Retinal pigment epithelial cell (primary cell): ENCODE data around the gene MEGF6.
"Not testable (repeated sequence)": the region's sequence is repeated elsewhere in the genome, so short reads cannot be mapped to it uniquely, and the experiment has no call there.

Source experiments
- DNase-seq: peaks from one replicate; pipeline ENCODE4 v3.0.0-alpha.2; 2010; ENCODE audit warnings: low read depth
- H3K4me3 ChIP-seq: 2 replicates; pipeline ENCODE4 v1.5.1; 2011; ENCODE audit warnings: mild to moderate bottlenecking, low read length, control low read depth, moderate library complexity
- CTCF ChIP-seq: conservative IDR thresholded peaks from 2 replicates; pipeline ENCODE4 v1.5.1; 2011; ENCODE audit warnings: low read depth, low read length, control low read depth, inconsistent platforms

MEGF6 gene

GRCh38 chr1:3621151-3621671 lies 9.9 kb upstream of the MEGF6 start:
- peak; percentile 54 for TF ChIP-seq CTCF
- not testable (repeated sequence) for H3K4me3 ChIP-seq, DNase-seq

GRCh38 chr1:3620708-3621107 lies 9.4 kb upstream of the MEGF6 start:
- no peak for DNase-seq
- TF ChIP-seq CTCF: no peak
- H3K4me3 ChIP-seq: no peak overlapping the region

- no peak overlapping the region for H3K4me3 ChIP-seq
- TF ChIP-seq CTCF: peak; percentile 87
- no peak for DNase-seq
These were observed 7.8 kb upstream of the MEGF6 start for GRCh38 chr1:3618881-3619671.

- DNase-seq: no peak
- no peak overlapping the region for H3K4me3 ChIP-seq
- no peak for TF ChIP-seq CTCF
These were observed 7.2 kb upstream of the MEGF6 start for GRCh38 chr1:3618531-3618880.

- no peak for DNase-seq
- H3K4me3 ChIP-seq: no peak overlapping the region
- no peak for TF ChIP-seq CTCF
These were observed 6.6 kb upstream of the MEGF6 start for GRCh38 chr1:3617806-3618345.

- no peak for DNase-seq
- no peak for TF ChIP-seq CTCF
These were observed 5.6 kb upstream of the MEGF6 start for GRCh38 chr1:3616861-3617260.

More at GRCh38 chr1:3616861-3617260, 5.6 kb upstream of the MEGF6 start:
- H3K4me3 ChIP-seq: no peak overlapping the region
